Esophagus squamous epithelium (tissue), 4 donors: ENCODE results near the gene PANK4.

Source experiments
- POLR2A ChIP-seq, 4 donors: fragments of 450-650 bp; IDR thresholded peaks; one replicate each; pipeline ENCODE4 v1.6.1; 2017; ENCODE audit warnings: antibody characterized with exemption in 4 of 4, mild to moderate bottlenecking in 4 of 4, moderate library complexity in 3 of 4
- TF ChIP-seq, protein P1 (sequence below), 6 experiments: fragments of 450-650 bp in 4 of 6; fragments of 200-600 bp in 2 of 6; sonication (generic) in 2 of 6; IDR thresholded peaks; one replicate each; pipeline ENCODE4 v1.5.1; 2016 to 2019; ENCODE audit warnings: antibody characterized with exemption in 6 of 6, mild to moderate bottlenecking in 4 of 6, moderate library complexity in 4 of 6

DNA sequence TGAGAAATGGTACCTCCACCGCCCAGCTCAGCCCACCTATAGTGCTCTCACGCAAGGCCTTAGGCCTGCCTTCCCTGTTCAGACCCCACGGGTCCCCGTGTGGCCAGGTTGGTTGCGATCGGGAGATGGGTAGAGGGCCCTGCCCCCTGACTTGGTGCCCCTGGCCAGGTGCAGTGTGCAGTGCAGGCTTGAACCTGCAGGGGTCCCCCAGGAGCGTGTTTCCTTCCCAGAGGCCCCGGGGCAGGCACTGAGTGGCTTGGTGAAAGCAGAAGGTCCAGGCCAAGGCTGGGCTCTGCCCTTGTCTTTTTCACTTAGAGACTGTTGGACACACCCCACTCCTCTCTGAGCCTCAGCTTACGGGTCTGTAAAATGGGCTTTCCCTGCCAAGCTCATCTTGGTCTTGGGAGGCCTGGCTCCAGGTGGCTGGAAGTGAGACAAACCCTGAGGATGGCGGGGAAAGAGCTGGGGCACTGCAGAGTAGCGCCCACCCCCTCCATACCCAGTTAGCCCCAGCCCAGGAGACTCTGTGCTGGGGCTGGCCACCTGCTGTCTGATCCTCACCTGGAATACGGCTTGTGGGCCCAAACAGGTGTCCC lies 13.0 kb upstream of the PANK4 start:
- TF ChIP-seq, protein P1, sequence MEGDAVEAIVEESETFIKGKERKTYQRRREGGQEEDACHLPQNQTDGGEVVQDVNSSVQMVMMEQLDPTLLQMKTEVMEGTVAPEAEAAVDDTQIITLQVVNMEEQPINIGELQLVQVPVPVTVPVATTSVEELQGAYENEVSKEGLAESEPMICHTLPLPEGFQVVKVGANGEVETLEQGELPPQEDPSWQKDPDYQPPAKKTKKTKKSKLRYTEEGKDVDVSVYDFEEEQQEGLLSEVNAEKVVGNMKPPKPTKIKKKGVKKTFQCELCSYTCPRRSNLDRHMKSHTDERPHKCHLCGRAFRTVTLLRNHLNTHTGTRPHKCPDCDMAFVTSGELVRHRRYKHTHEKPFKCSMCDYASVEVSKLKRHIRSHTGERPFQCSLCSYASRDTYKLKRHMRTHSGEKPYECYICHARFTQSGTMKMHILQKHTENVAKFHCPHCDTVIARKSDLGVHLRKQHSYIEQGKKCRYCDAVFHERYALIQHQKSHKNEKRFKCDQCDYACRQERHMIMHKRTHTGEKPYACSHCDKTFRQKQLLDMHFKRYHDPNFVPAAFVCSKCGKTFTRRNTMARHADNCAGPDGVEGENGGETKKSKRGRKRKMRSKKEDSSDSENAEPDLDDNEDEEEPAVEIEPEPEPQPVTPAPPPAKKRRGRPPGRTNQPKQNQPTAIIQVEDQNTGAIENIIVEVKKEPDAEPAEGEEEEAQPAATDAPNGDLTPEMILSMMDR (IDR thresholded peaks at IDR 0.05), result peak in 3 of 6 experiments; percentile 7 to 40 (median 11)
- TF ChIP-seq POLR2A (IDR thresholded peaks at IDR 0.05), result no peak
